Measurements from ENCODE around the gene TIGD7.

- TF ChIP-seq POLR2A (IDR thresholded peaks at IDR 0.05; ENCODE audit: low read depth, low read length) (no peak), POLR2AphosphoS5 (IDR thresholded peaks at IDR 0.05; ENCODE audit: low read depth, low read length) (no peak), POU2F2 (IDR thresholded peaks at IDR 0.05; ENCODE audit: low read depth, low read length) (no peak), TAF1 (IDR thresholded peaks at IDR 0.05; ENCODE audit: low read depth, low read length) (no peak), SPI1 (IDR thresholded peaks at IDR 0.05; ENCODE audit: low read depth, low read length) (no peak)
Measured at GRCh38 chr16:3317315-3317999, 12.2 kb upstream of the TIGD7 start.
